Measurements from ENCODE around the gene ETV2. TPM values are rescaled to one million over a fixed set of nuclear protein-coding genes. Genes with fewer than 3 reads are reported as not detected.

The ETV2 gene
- total and polyA plus RNA-seq, 9 donors, result 0.79 to 2.5 (median 1.6) TPM; not detected in 1

DNA sequence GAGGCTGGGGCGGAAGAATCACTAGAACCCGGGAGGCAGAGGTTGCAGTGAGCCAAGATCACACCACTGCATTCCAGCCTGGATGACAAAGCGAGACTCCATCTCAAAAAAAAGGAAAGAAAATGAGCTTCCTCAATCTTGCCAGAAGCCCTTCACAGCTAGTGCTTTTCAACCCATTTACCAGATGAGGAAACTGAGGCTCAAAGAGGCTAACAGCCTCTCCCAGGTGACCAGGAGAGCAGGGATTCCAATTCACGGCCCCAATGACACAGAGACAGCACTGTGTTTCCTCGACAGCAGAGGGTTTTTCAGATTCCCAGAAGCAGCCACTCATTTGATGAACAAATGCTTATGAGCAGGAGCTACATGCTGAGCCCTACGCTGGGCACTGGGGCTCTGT is 28.0 kb downstream of the ETV2 start:
- Histone ChIP-seq H3K9me3 (no peaks in the 10 kb centered on the region), H3K27ac (no peak overlapping the region), H3K4me1 (ENCODE audit: insufficient read depth) (peaks cover 2% of the 10 kb centered on the region), H3K4me3 (no peak overlapping the region), H3K36me3 (no peaks in the 10 kb centered on the region), H3K27me3 (no peaks in the 10 kb centered on the region)
- DNase-seq, result no peak
- 65 to 75% (median 74%) methylated on average over 6 of the region's 6 CpGs for WGBS, 3 donors
- intact Hi-C loops (cut with DNase I), result no loop called here
- TF ChIP-seq POLR2A (IDR thresholded peaks at IDR 0.05), result no peak
- TF ChIP-seq, protein P1, sequence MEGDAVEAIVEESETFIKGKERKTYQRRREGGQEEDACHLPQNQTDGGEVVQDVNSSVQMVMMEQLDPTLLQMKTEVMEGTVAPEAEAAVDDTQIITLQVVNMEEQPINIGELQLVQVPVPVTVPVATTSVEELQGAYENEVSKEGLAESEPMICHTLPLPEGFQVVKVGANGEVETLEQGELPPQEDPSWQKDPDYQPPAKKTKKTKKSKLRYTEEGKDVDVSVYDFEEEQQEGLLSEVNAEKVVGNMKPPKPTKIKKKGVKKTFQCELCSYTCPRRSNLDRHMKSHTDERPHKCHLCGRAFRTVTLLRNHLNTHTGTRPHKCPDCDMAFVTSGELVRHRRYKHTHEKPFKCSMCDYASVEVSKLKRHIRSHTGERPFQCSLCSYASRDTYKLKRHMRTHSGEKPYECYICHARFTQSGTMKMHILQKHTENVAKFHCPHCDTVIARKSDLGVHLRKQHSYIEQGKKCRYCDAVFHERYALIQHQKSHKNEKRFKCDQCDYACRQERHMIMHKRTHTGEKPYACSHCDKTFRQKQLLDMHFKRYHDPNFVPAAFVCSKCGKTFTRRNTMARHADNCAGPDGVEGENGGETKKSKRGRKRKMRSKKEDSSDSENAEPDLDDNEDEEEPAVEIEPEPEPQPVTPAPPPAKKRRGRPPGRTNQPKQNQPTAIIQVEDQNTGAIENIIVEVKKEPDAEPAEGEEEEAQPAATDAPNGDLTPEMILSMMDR (IDR thresholded peaks at IDR 0.05), result no peak
- no peak for TF ChIP-seq EP300 (IDR thresholded peaks at IDR 0.05)

DNA sequence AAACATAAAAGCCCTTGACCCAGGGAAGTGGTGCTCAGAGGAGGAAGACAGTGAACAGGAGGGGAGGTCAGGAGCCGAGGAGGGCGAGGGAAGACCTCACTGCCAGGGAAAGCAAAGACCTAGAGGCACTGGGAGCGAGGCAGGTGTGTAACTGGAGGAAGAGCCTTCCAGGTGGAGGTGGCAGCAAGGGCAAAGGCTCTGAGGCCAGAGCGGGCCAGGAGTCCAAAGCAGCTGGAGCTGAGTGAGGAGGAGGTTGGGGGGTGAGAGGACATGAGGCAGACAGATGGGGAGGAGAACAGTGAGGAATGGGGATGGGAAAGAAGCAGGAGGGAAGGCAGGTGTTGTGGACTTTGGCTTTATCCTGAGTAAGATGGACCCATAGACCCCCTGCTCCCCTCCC is 28.4 kb downstream of the ETV2 start:
- no peaks in the 10 kb centered on the region for H3K9me3 ChIP-seq
- TF ChIP-seq EP300 (IDR thresholded peaks at IDR 0.05), result no peak
- TF ChIP-seq, protein P1 (IDR thresholded peaks at IDR 0.05), result no peak
- no peak for TF ChIP-seq POLR2A (IDR thresholded peaks at IDR 0.05)
- WGBS, 3 donors, result 43 to 68% (median 63%) methylated on average over 4 of the region's 4 CpGs
- H3K27me3 ChIP-seq, result no peaks in the 10 kb centered on the region
- no peak overlapping the region for H3K27ac ChIP-seq
- peaks cover 2% of the 10 kb centered on the region for H3K4me1 ChIP-seq (ENCODE audit: insufficient read depth)
- intact Hi-C loops (cut with DNase I), result no loop called here
- H3K36me3 ChIP-seq, result no peaks in the 10 kb centered on the region
- H3K4me3 ChIP-seq, result no peak overlapping the region
- DNase-seq, result no peak

DNA sequence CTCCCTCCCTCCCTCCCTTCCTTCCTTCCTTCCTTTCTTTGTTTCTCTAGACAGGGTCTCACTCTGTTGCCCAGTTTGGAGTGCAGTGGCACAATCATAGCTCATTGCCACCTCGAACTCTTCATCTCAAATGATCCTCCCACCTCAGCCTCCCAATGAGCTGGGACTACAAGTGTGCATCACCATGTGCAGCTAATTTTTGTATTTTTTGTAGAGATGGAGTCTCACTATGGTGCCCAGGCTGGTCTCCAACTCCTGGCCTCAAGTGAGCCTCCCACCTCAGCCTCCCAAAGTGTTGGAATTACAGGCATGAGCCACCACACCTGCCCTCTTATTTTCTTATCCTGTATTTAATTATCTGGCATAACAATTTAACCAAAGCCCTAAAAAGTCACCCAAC is 29.1 kb downstream of the ETV2 start:
- TF ChIP-seq POLR2A (IDR thresholded peaks at IDR 0.05) (no peak), EP300 (IDR thresholded peaks at IDR 0.05) (no peak)
- TF ChIP-seq, protein P1 (IDR thresholded peaks at IDR 0.05), result no peak
- no peak for DNase-seq
- 78 to 91% (median 83%) methylated on average over 1 of the region's 1 CpG for WGBS, 3 donors

DNA sequence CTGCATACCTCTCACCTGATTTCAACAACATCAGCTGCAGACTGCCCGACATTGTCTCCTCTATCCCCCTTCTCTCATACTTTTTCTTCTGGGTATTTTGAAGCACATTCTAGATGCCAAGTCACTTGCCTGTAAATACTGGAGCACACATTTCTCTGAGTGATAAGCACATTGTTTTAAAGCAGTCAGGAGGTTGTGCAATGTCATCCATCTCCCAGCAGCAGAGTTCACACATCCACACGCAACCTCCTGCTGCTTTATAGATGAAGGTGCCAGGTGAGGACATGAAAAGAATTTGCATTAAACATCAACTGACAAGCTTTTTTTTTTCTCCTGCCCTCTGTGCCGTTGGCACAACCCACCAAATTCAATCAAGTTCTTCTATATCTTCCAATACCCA is 30.3 kb downstream of the ETV2 start:
- Histone ChIP-seq H3K9me3 (no peaks in the 10 kb centered on the region), H3K27me3 (no peaks in the 10 kb centered on the region), H3K27ac (no peak overlapping the region), H3K4me1 (ENCODE audit: insufficient read depth) (peaks cover 2% of the 10 kb centered on the region), H3K4me3 (no peak overlapping the region), H3K36me3 (no peaks in the 10 kb centered on the region)
- DNase-seq, result no peak
- WGBS, 3 donors, result 41 to 53% (median 44%) methylated on average over 3 of the region's 3 CpGs
- TF ChIP-seq EP300 (IDR thresholded peaks at IDR 0.05), result no peak
- TF ChIP-seq, protein P1 (IDR thresholded peaks at IDR 0.05), result no peak
- intact Hi-C loops (cut with DNase I), result no loop called here

More for the DNA sequence above, 29.1 kb downstream of the ETV2 start:
- intact Hi-C loops (cut with DNase I), result no loop called here
- H3K36me3 ChIP-seq, result no peaks in the 10 kb centered on the region
- peaks cover 2% of the 10 kb centered on the region for H3K4me1 ChIP-seq (ENCODE audit: insufficient read depth)
- H3K9me3 ChIP-seq, result no peaks in the 10 kb centered on the region
- no peaks in the 10 kb centered on the region for H3K27me3 ChIP-seq
- H3K4me3 ChIP-seq, result no peak overlapping the region
- H3K27ac ChIP-seq, result no peak overlapping the region

All from ovary (tissue), 9 donors.